NOMO-1 treated with dmso at 0.1 percent for 144 hours (cell line): Measurements from ENCODE around the gene KRTAP26-1.

Experiments
- DNase-seq: peaks from one replicate; lab custom pipeline; 2025; ENCODE audit not compliant: unreplicated experiment; lab: John Stamatoyannopoulos, UW

The KRTAP26-1 gene

GRCh38 chr21:30271611-30272010 is 48.5 kb downstream of the KRTAP26-1 start:
- no peak for DNase-seq

GRCh38 chr21:30271156-30271555 is 49.0 kb downstream of the KRTAP26-1 start:
- DNase-seq = no peak

- DNase-seq = no peak
These were observed 50.1 kb downstream of the KRTAP26-1 start for GRCh38 chr21:30269803-30270530.
